GM21381 (cell line): ENCODE measurements around the gene KANK4.

Experiments
- ATAC-seq: cut with Tn5 transposase; IDR thresholded peaks from one replicate; pipeline ENCODE4 v1.9.1; 2021; ENCODE audit warnings: mild to moderate bottlenecking, moderate library complexity; ENCODE audit not compliant: unreplicated experiment

The KANK4 gene

GRCh38 chr1:62307895-62308492 is 11.2 kb downstream of the KANK4 start:
- ATAC-seq: no peak

- ATAC-seq: no peak
Measured at GRCh38 chr1:62307446-62307845, 11.8 kb downstream of the KANK4 start.

- no peak for ATAC-seq
Measured at GRCh38 chr1:62306065-62306464, 13.2 kb downstream of the KANK4 start.

GRCh38 chr1:62304975-62305374 is 14.3 kb downstream of the KANK4 start:
- ATAC-seq: no peak

DNA sequence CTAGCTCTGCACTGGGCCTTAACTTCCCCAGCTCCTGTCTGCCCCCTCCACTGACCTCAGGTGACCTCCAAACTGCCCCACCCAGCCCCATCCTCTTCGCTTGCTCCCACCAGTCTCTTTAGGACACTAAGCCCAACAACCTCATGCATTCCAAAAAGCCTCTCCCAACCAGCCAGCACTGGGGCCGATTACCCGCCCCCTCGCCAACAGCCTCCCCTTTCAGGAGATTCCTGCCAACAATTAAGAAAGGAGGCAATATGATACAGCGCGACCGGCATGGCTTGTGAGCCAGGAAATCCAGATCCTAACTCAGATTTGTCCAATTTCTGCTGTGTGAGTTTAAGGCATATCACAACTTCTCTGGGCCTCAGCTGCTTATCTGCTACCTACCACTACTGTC is 14.7 kb downstream of the KANK4 start:
- ATAC-seq: no peak

- no peak for ATAC-seq
Measured at GRCh38 chr1:62301726-62302390, 17.4 kb downstream of the KANK4 start.

GRCh38 chr1:62299426-62300200 is 19.6 kb downstream of the KANK4 start:
- ATAC-seq: no peak

DNA sequence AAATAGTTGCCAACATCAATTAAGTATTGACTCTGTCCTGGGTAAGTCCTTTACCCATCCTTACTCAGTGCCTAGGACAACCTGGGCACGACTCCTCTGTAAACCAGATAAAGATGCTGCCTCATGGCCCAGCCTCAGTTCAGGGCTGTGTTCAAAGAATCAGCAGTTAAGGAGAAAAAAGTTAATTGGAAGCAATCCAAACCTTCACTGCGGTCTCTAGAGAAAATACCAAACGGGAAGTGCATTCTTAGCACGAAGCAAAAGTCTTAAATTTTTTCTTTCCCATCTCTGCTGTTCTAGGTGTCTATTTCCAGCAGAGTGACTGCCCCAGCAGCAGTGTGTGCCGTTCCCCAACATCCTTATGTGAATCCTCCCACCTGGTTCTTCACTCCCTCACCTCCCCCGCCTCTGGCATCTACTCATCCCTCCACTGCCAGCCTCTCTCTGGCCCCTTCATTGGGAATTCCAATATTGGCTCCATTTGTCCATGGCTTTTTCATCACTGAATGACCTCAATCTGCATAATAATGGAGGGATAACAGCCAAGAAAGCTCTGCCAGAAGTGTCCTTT is 23.2 kb downstream of the KANK4 start:
- peak; percentile 84 for ATAC-seq

- no peak for ATAC-seq
Measured at GRCh38 chr1:62294261-62294660, 25.0 kb downstream of the KANK4 start.

GRCh38 chr1:62288662-62289061 is 30.6 kb downstream of the KANK4 start:
- ATAC-seq: no peak

GRCh38 chr1:62288224-62288623 is 31.0 kb downstream of the KANK4 start:
- ATAC-seq: no peak

- no peak for ATAC-seq
Measured at GRCh38 chr1:62286786-62287224, 32.4 kb downstream of the KANK4 start.

- ATAC-seq: no peak
Measured at GRCh38 chr1:62285984-62286785, 33.0 kb downstream of the KANK4 start.

- ATAC-seq: no peak
Measured at GRCh38 chr1:62285440-62285839, 33.8 kb downstream of the KANK4 start.

- no peak for ATAC-seq
Measured at GRCh38 chr1:62283986-62284385, 35.2 kb downstream of the KANK4 start.

DNA sequence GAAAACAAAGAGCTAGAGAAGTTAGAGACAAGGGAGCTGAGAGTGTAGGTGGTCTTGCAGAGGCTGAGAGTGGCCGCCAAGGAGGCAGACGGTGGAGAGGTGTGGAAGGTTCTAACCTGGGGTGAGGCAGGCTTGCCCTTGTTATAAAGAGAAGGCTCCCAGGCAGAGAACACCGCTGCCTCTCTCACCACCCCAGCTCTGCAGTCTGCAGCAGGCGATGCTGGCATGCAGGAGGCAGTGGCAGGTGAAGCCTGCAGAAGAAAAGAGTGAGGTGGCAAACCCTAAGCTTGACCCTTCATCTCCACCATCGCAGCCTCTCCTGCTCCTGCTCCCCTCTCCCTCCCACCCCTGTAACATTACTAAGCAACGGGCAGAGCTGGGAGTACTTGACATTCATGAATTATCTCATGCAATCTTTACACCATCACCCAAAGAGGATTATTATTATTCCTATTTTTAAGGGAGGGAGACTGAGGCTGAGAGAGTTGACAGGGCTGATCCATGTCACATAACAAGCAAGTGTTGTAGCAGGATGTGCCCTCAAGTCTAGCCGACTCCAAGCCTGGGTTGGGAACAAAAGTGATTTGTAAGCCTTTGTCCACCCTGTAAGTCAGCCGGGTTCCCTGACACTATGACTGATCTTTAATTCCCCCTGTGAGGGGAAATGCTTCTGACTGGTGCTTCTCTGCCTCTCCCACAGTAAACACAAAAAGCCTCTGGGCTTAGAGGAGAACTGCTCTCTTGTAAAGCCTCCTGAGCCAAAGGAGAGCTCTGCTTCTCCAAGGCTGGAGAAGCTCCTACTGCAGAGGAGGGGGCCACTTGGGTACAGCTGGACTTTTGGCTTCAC is 36.1 kb downstream of the KANK4 start:
- ATAC-seq: no peak

DNA sequence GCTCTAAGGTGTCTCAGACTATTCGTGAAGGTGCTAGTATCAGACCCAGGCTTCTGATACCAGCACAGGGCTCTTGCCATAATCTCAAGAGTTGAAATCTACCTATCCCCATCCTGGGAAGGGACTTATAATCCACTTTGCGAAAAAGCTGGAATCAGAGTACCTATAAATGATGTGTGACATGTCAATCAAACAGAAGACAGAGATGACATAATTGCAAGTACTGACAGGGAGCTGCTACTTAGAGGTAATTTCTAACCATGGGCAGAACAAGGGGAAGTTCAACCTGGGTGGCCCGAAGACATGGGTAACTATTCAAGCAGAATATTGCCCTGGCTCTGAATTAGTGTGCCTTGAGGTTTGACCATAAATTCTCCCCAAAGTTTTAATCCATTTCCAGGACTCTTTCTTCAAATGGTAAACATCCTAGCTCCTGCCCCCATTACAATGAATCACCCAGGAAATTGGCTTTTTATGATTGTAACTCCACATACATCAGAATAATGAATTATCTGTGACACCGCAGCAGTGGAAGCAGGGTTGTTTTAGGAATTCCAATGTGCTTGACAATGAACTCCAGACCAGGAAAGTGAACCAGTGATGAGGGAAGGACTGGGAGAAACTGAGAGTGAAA is 37.2 kb downstream of the KANK4 start:
- no peak for ATAC-seq

DNA sequence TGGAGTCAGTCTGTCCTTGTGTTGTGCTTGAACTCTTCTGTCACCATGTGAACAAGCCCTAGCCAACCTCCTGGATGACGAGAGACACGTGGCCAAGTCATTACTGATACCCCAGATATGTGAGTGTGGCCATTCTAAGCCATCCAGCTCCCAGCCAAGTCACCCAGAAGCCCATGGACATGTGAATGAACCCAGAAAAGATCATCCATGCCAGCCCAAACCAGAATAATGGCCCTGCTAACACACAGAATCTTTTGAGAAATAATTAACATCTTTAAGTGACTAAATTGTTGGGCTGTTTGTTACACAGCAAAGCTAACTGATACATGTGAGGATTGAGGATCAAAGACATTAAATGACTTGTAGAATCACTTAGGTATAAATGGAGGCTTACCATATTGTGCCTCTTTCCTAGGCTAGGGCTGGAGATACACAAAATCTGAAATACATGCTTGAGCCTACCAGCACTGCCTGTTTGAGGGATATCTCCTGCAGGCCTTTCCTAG is 38.2 kb downstream of the KANK4 start:
- ATAC-seq: no peak

DNA sequence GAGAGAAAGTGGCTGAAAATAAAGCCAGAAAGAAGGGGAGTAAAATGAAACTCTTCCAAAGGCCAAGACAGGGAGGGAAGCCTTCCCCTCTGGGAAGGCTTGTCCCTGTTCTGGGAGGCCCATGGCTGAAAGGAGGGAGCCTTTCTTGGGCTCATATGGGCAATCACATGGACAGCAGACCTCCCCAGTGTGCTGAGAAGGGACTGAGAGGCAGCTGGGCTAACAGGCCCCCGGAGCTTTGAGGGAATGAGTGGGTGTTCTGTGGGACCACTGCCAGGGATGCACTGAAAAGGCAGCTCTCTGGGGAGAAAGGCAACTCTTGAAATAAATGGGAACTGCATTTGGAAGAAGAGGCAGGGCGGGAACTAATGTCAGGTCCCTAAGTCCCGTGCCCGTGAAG is 39.1 kb downstream of the KANK4 start:
- ATAC-seq: no peak
